B cell (primary cell): ENCODE measurements around the gene FPR1. TPM values are rescaled to one million over a fixed set of nuclear protein-coding genes. Genes with fewer than 3 reads are reported as not detected.

Experiments
- ATAC-seq: fragments of 200-7000 bp; cut with Tn5 transposase; one replicate; pipeline ENCODE4 v1.10.0; 2021; ENCODE audit warnings: low read depth, mild to moderate bottlenecking, moderate number of reproducible peaks, moderate library complexity
- CTCF ChIA-PET: fragments of 350-600 bp; sonication (Branson Sonifier 250); formaldehyde crosslinking; loops from one replicate; lab custom pipeline; 2021; ENCODE audit warnings: antibody characterized with exemption, inconsistent platforms; lab: Charles Lee
- POLR2A ChIA-PET: fragments of 350-600 bp; sonication (Branson Sonifier 250); formaldehyde crosslinking; loops from one replicate; lab custom pipeline; 2021; ENCODE audit warnings: antibody characterized with exemption; lab: Charles Lee
- DNase-seq: peaks from one replicate; pipeline ENCODE4 v3.0.0; 2013
- H2AFZ ChIP-seq: 2 replicates; pipeline ENCODE4 v1.6.1; 2012; ENCODE audit warnings: mild to moderate bottlenecking, low read depth, low read length; ENCODE audit not compliant: insufficient read depth, poor library complexity, severe bottlenecking
- H3K27ac ChIP-seq, 2 donors: 1 replicate in 1 of 2; 2 replicates in 1 of 2; pipeline ENCODE4 v1.5.1; 2012 to 2013; ENCODE audit warnings: low read length in 2 of 2, mild to moderate bottlenecking in 2 of 2, moderate library complexity in 1 of 2
- H3K27me3 ChIP-seq, 4 experiments: fragments of 200-600 bp in 1 of 4; sonication (generic) in 1 of 4; replicated peaks in 1 of 4; 1 replicate in 2 of 4; 2 replicates in 2 of 4; pipeline versions ENCODE4 v1.6.1 to v1.7.0; 2013 to 2016; ENCODE audit warnings: low read length in 3 of 4, mild to moderate bottlenecking in 2 of 4, mixed read lengths in 1 of 4, moderate library complexity in 1 of 4; ENCODE audit not compliant: insufficient read depth in 4 of 4, control insufficient read depth in 3 of 4; ENCODE audit errors: control extremely low read depth in 1 of 4
- H3K36me3 ChIP-seq, 2 experiments: replicated peaks in 1 of 2; 1 replicate in 1 of 2; 2 replicates in 1 of 2; pipeline versions ENCODE4 v1.6.1 to v1.7.1; 2013; ENCODE audit warnings: low read length in 1 of 2; ENCODE audit not compliant: insufficient read depth in 2 of 2, control insufficient read depth in 1 of 2; ENCODE audit errors: control extremely low read depth in 1 of 2, extremely low read depth in 1 of 2
- H3K4me1 ChIP-seq, 2 donors: fragments of 200-600 bp in 1 of 2; sonication (generic) in 1 of 2; 1 replicate in 1 of 2; 2 replicates in 1 of 2; pipeline versions ENCODE4 v1.5.1 to v1.6.1; 2013 to 2017; ENCODE audit warnings: low read length in 2 of 2; ENCODE audit not compliant: control insufficient read depth in 2 of 2, insufficient read depth in 2 of 2
- H3K4me2 ChIP-seq: replicated peaks from 2 replicates; pipeline ENCODE3; 2012; ENCODE audit warnings: mild to moderate bottlenecking, low read depth, low read length; ENCODE audit not compliant: poor library complexity, severe bottlenecking
- H3K4me3 ChIP-seq, 5 experiments: fragments of 200-600 bp in 1 of 5; sonication (generic) in 1 of 5; 1 replicate in 3 of 5; 2 replicates in 2 of 5; pipeline versions ENCODE4 v1.5.1 to v1.7.0; 2011 to 2016; ENCODE audit warnings: low read length in 4 of 5, mild to moderate bottlenecking in 4 of 5, low read depth in 2 of 5, control low read depth in 1 of 5, moderate library complexity in 1 of 5; ENCODE audit not compliant: insufficient read depth in 1 of 5; ENCODE audit errors: control extremely low read depth in 1 of 5, extremely low read depth in 1 of 5
- H3K79me2 ChIP-seq: fragments of 200-600 bp; sonication (generic); one replicate; pipeline ENCODE4 v1.6.0; 2016; ENCODE audit warnings: low read length; ENCODE audit not compliant: control insufficient read depth, insufficient read depth
- H3K9ac ChIP-seq: fragments of 200-600 bp; sonication (generic); 2 replicates; pipeline ENCODE4 v1.6.1; 2017; ENCODE audit warnings: mild to moderate bottlenecking, low read length, moderate library complexity
- H3K9me3 ChIP-seq, 3 donors: one replicate each; pipeline versions ENCODE4 v1.6.1 to v1.7.1; 2013; ENCODE audit warnings: low read length in 2 of 3; ENCODE audit not compliant: control insufficient read depth in 2 of 3, insufficient read depth in 1 of 3; ENCODE audit errors: control extremely low read depth in 1 of 3
- H4K20me1 ChIP-seq: 2 replicates; pipeline ENCODE4 v1.6.0; 2012; ENCODE audit warnings: mild to moderate bottlenecking, low read length; ENCODE audit not compliant: insufficient read depth, control insufficient read depth, poor library complexity, severe bottlenecking
- H3K27ac Mint-ChIP-seq: one replicate; pipeline ENCODE4 v1.8.0; 2021; ENCODE audit warnings: mixed read lengths
- H3K27me3 Mint-ChIP-seq: one replicate; pipeline ENCODE4 v1.8.0; 2021; ENCODE audit warnings: mixed read lengths
- H3K4me1 Mint-ChIP-seq: one replicate; pipeline ENCODE4 v1.8.0; 2021; ENCODE audit warnings: mixed read lengths
- H3K4me3 Mint-ChIP-seq: one replicate; pipeline ENCODE4 v1.8.0; 2021; ENCODE audit warnings: mixed read lengths
- H3K9me3 Mint-ChIP-seq: one replicate; pipeline ENCODE4 v1.8.0; 2022; ENCODE audit warnings: mixed read lengths; ENCODE audit not compliant: insufficient read depth
- EZH2 ChIP-seq: IDR thresholded peaks from 2 replicates; pipeline ENCODE4 v1.6.1; 2012; ENCODE audit warnings: borderline replicate concordance, low read depth, mild to moderate bottlenecking, moderate library complexity, low read length; ENCODE audit not compliant: insufficient read depth, poor library complexity, severe bottlenecking
- WGBS: methylation state at CpG from one replicate; pipeline ENCODE4 v1.1.5; 2013; ENCODE audit warnings: missing lambda C conversion rate; ENCODE audit not compliant: insufficient coverage; 5-methylcytosine and 5-hydroxymethylcytosine counted together
- intact Hi-C: fragments of 100-400 bp; cut with micrococcal nuclease; formaldehyde crosslinking; loops from one replicate; pipeline ENCODE4 v1.10.0; 2022
- polyA plus RNA-seq: library from polyadenylated mRNA; depleted of rRNA; stranded (reverse); fragments of >200 nt; gene quantifications from 2 replicates; pipeline ENCODE4 v1.2.3, GENCODE V29; 2012
- total RNA-seq, 2 donors: library from RNA; stranded (reverse); fragments of 120-200 nt in 1 of 2; gene quantifications; 1 replicate in 1 of 2; 2 replicates in 1 of 2; pipeline versions ENCODE4 v1.2.3 to v1.2.4, GENCODE V29; 2013 to 2022
- TF ChIP-seq, protein P1 (sequence below): fragments of 200-600 bp; IDR thresholded peaks from one replicate; pipeline ENCODE4 v1.8.0; 2022; ENCODE audit warnings: antibody characterized with exemption, mild to moderate bottlenecking

FPR1 gene
- total and polyA plus RNA-seq, 2 donors (not counting 1 experiment from before 2014, with no cell fraction given), result 0.17 to 1.1 TPM

DNA sequence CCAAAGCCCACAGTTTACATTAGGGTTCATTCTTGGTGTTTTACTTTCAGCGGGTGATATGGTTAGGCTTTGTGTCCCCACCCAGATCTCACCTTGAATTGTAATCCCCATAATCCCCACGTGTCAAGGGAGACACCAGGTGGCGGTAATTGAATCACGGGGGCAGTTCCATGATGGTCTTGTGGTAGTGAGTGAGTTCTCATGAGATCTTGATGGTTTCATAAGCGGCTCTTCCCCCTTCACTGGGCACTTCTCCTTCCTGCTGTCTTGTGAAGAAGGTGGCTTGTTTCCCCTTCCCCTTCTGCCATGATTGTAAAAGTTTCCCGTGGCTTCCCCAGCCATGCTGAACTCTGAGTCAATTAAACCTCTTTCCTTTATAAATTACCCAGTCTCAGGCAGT, 21.3 kb upstream of the FPR1 start:
- intact Hi-C loops, result no loop called here
- H3K9me3 Mint-ChIP-seq, result peaks cover 3% of the 10 kb centered on the region
- H3K27me3 ChIP-seq, result peaks cover 0 to 10% (median 6%) of the 10 kb centered on the region in 4 experiments
- no peak overlapping the region for H3K4me3 Mint-ChIP-seq
- no peak for TF ChIP-seq EZH2
- TF ChIP-seq, protein P1, sequence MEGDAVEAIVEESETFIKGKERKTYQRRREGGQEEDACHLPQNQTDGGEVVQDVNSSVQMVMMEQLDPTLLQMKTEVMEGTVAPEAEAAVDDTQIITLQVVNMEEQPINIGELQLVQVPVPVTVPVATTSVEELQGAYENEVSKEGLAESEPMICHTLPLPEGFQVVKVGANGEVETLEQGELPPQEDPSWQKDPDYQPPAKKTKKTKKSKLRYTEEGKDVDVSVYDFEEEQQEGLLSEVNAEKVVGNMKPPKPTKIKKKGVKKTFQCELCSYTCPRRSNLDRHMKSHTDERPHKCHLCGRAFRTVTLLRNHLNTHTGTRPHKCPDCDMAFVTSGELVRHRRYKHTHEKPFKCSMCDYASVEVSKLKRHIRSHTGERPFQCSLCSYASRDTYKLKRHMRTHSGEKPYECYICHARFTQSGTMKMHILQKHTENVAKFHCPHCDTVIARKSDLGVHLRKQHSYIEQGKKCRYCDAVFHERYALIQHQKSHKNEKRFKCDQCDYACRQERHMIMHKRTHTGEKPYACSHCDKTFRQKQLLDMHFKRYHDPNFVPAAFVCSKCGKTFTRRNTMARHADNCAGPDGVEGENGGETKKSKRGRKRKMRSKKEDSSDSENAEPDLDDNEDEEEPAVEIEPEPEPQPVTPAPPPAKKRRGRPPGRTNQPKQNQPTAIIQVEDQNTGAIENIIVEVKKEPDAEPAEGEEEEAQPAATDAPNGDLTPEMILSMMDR, result no peak
- DNase-seq, result no peak
- H3K27me3 Mint-ChIP-seq, result peaks cover 63% of the 10 kb centered on the region
- H3K4me1 ChIP-seq, result peaks cover 0 to 4% of the 10 kb centered on the region in 2 donors
- ATAC-seq, result no peak
- H3K4me3 ChIP-seq, result no peak overlapping the region
- no peaks in the 10 kb centered on the region for H4K20me1 ChIP-seq
- no peak overlapping the region for H3K27ac ChIP-seq
- H2AFZ ChIP-seq, result no peak overlapping the region
- no peaks in the 10 kb centered on the region for H3K36me3 ChIP-seq
- H3K79me2 ChIP-seq, result no peaks in the 10 kb centered on the region
- H3K9me3 ChIP-seq, result peaks cover 0 to 4% (median 0%) of the 10 kb centered on the region in 3 donors
- H3K4me2 ChIP-seq, result no peak overlapping the region
- POLR2A ChIA-PET, result no interaction called here
- peaks cover 2% of the 10 kb centered on the region for H3K4me1 Mint-ChIP-seq
- H3K27ac Mint-ChIP-seq, result no peak overlapping the region
- no peak overlapping the region for H3K9ac ChIP-seq
- 86% methylated on average over 1 of the region's 6 CpGs for WGBS
- CTCF ChIA-PET, result no interaction called here

DNA sequence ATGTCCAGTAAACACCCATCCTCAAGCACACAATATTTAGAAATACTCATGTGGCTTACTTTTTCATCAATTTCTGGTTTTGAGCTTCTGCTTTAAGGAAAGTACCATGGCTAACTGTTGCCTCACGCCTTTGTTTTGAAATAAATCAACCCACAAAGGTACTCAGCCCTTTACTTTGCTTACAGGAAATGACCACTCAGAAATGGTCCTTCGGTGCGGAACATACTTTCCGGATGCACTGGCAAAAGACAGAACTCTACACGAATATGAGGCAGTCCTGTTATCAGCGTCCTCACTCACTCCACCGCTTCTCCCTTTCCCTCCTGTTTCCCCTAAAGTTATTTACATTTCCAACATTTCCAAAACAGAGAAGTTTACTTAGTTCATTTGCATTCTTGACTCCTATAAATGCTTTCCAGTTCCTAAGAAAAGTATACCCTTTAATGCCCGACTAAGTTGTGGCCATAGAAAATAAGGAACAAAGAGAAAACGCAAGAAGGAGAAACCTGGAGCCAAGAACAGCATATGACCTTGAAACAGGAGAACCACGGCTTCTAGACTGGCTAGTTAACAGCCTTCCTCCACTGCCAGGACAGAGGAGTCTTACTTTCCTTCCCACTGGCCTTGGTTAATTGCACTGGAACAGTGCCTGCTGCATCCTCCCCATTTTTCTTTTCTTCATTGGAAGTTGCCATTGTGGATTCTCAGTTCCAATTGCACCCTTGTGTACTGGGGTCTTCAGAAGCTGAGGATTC, 19.9 kb upstream of the FPR1 start:
- H3K9me3 Mint-ChIP-seq, result peaks cover 3% of the 10 kb centered on the region
- Histone ChIP-seq H3K9me3 (peaks cover 0 to 4% (median 0%) of the 10 kb centered on the region in 3 donors), H3K4me3 (no peak overlapping the region), H4K20me1 (no peaks in the 10 kb centered on the region), H3K9ac (no peak overlapping the region), H3K36me3 (no peaks in the 10 kb centered on the region), H3K4me1 (no peaks in the 10 kb centered on the region), H2AFZ (no peak overlapping the region), H3K4me2 (no peak overlapping the region), H3K27ac (no peak overlapping the region), H3K79me2 (no peaks in the 10 kb centered on the region), H3K27me3 (peaks cover 0 to 10% (median 6%) of the 10 kb centered on the region in 4 experiments)
- ATAC-seq, result no peak
- no peak overlapping the region for H3K27ac Mint-ChIP-seq
- DNase-seq, result no peak
- ChIA-PET POLR2A (no interaction called here), CTCF (interaction anchor here (0.7 kb wide), 1 partner anchor 282 kb away, joined by 3 read pairs; no protein-coding TSS in a partner anchor)
- H3K27me3 Mint-ChIP-seq, result peaks cover 59% of the 10 kb centered on the region
- 5% methylated on average over 10 of the region's 10 CpGs for WGBS
- no peaks in the 10 kb centered on the region for H3K4me1 Mint-ChIP-seq
- TF ChIP-seq EZH2, result no peak
- TF ChIP-seq, protein P1, result no peak
- no peak overlapping the region for H3K4me3 Mint-ChIP-seq
- intact Hi-C loops, result no loop called here
